Measurements from ENCODE around the gene DCAF8L1.

The DCAF8L1 gene

DNA sequence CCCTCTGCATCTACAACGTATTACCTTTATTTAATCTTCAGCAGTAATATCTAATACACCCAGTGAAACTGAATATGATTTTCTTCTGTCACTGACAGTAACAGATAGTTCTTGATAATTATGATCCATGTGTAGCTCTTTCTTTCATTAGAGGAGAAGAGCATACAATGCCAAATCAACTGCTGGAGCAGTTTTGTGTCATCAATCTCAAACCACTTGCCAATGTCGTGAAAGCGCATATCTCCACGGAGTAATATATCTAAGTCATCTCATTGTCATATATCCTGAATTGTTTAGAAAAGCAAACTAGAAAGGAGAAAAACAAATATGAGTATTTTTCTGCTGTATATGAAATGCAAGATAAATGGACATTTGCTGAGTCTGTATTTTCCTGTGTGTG lies 47.9 kb downstream of the DCAF8L1 start:
- Histone ChIP-seq H3K23ac (ENCODE audit: low read length in 2 of 2) (no peak overlapping the region), H3K9me3 (ENCODE audit: control insufficient read depth, low read length) (no peaks in the 10 kb centered on the region), H2BK5ac (ENCODE audit: low read depth, low read length, poor library complexity, severe bottlenecking) (no peak overlapping the region), H3K79me1 (replicated peaks; ENCODE audit: low read length, poor library complexity, severe bottlenecking) (no peaks in the 10 kb centered on the region), H3K18ac (ENCODE audit: low read depth in 1 of 2, low read length in 2 of 2) (no peak overlapping the region), H2BK15ac (ENCODE audit: low read depth, poor library complexity, severe bottlenecking) (no peak overlapping the region), H2BK120ac (ENCODE audit: low read depth, low read length) (no peak overlapping the region), H3K4ac (ENCODE audit: low read depth in 1 of 2, low read length in 2 of 2) (no peak overlapping the region), H3K36me3 (ENCODE audit: control insufficient read depth in 1 of 2, insufficient read depth in 2 of 2, low read depth in 1 of 2, low read length in 2 of 2) (no peaks in the 10 kb centered on the region), H2AK5ac (ENCODE audit: low read length, severe bottlenecking) (no peak overlapping the region), H3K4me1 (ENCODE audit: control insufficient read depth, insufficient read depth, low read depth, low read length) (no peaks in the 10 kb centered on the region), H3K27ac (ENCODE audit: low read length, poor library complexity, severe bottlenecking) (no peak overlapping the region), H3K27me3 (ENCODE audit: control insufficient read depth in 1 of 2, insufficient read depth in 1 of 2, low read length in 2 of 2) (no peaks in the 10 kb centered on the region), H2AFZ (ENCODE audit: low read depth, low read length) (no peak overlapping the region), H3K4me3 (ENCODE audit: insufficient read depth in 1 of 2, low read depth in 1 of 2, low read length in 2 of 2) (no peak overlapping the region), H4K91ac (ENCODE audit: low read length) (no peak overlapping the region), H4K8ac (ENCODE audit: low read length) (no peak overlapping the region), H3K9ac (ENCODE audit: low read length) (no peak overlapping the region), H3K14ac (ENCODE audit: low read length in 2 of 2) (no peak overlapping the region), H3K4me2 (ENCODE audit: low read length, poor library complexity, severe bottlenecking) (no peak overlapping the region), H2BK12ac (ENCODE audit: low read length in 2 of 2) (no peak overlapping the region)
- no peak for DNase-seq
- no CpG with 5 or more reads among the region's 4 CpGs for WGBS

Data from mesenchymal stem cell (in vitro differentiated cells and primary cell).